Gastrocnemius medialis (tissue), 4 donors: Measurements from ENCODE around the gene DOCK4.

Experiments used
- POLR2A ChIP-seq, 2 donors: fragments of 450-650 bp; IDR thresholded peaks; one replicate each; pipeline ENCODE4 v1.6.1; 2017; ENCODE audit warnings: antibody characterized with exemption in 2 of 2, mild to moderate bottlenecking in 2 of 2, moderate library complexity in 2 of 2
- TF ChIP-seq, protein P1 (sequence below), 5 experiments: fragments of 450-650 bp in 3 of 5; fragments of 200-600 bp in 2 of 5; sonication (generic) in 2 of 5; IDR thresholded peaks in 4 of 5; conservative IDR thresholded peaks in 1 of 5; 1 replicate in 4 of 5; 2 replicates in 1 of 5; pipeline ENCODE4 v1.5.1; 2016 to 2019; ENCODE audit warnings: antibody characterized with exemption in 5 of 5, mild to moderate bottlenecking in 3 of 5, moderate library complexity in 3 of 5

GRCh38 chr7:111758332-111758731 lies 447.9 kb downstream of the DOCK4 start:
- TF ChIP-seq, protein P1, sequence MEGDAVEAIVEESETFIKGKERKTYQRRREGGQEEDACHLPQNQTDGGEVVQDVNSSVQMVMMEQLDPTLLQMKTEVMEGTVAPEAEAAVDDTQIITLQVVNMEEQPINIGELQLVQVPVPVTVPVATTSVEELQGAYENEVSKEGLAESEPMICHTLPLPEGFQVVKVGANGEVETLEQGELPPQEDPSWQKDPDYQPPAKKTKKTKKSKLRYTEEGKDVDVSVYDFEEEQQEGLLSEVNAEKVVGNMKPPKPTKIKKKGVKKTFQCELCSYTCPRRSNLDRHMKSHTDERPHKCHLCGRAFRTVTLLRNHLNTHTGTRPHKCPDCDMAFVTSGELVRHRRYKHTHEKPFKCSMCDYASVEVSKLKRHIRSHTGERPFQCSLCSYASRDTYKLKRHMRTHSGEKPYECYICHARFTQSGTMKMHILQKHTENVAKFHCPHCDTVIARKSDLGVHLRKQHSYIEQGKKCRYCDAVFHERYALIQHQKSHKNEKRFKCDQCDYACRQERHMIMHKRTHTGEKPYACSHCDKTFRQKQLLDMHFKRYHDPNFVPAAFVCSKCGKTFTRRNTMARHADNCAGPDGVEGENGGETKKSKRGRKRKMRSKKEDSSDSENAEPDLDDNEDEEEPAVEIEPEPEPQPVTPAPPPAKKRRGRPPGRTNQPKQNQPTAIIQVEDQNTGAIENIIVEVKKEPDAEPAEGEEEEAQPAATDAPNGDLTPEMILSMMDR (IDR thresholded peaks at IDR 0.05 in 4 of 5, conservative IDR thresholded peaks at IDR 0.05 in 1 of 5), result no peak
- TF ChIP-seq POLR2A (IDR thresholded peaks at IDR 0.05), result no peak
